Lung (tissue), 12 donors: ENCODE measurements around the gene PPP6R3. TPM values are rescaled to one million over a fixed set of nuclear protein-coding genes. Genes with fewer than 3 reads are reported as not detected.

Source experiments
- ATAC-seq: fragments of 200-7000 bp; cut with Tn5 transposase; one replicate; pipeline ENCODE4 v1.9.1; 2020; ENCODE audit warnings: moderate number of reproducible peaks; ENCODE audit not compliant: insufficient read depth, low FRiP score
- DNase-seq, 3 donors: peaks; one replicate each; pipeline ENCODE4 v3.0.0-alpha.2; 2013 to 2017
- H3K27ac ChIP-seq, 2 donors: one replicate each; pipeline ENCODE4 v1.5.1; 2013; ENCODE audit warnings: mild to moderate bottlenecking in 2 of 2, moderate library complexity in 2 of 2, control low read depth in 1 of 2, inconsistent platforms in 1 of 2, low read depth in 1 of 2, low read length in 1 of 2
- H3K27me3 ChIP-seq, 3 donors: one replicate each; pipeline ENCODE4 v1.5.1; 2013; ENCODE audit warnings: low read length in 2 of 3; ENCODE audit not compliant: control insufficient read depth in 3 of 3, insufficient read depth in 3 of 3
- H3K36me3 ChIP-seq, 4 donors: one replicate each; pipeline ENCODE4 v1.5.1; 2013; ENCODE audit warnings: low read length in 4 of 4, mild to moderate bottlenecking in 1 of 4, moderate library complexity in 1 of 4; ENCODE audit not compliant: control insufficient read depth in 4 of 4, insufficient read depth in 4 of 4
- H3K4me1 ChIP-seq, 5 donors: one replicate each; pipeline ENCODE4 v1.5.1; 2013; ENCODE audit warnings: low read length in 5 of 5, mild to moderate bottlenecking in 2 of 5, moderate library complexity in 1 of 5; ENCODE audit not compliant: control insufficient read depth in 5 of 5, insufficient read depth in 5 of 5
- H3K4me3 ChIP-seq: one replicate; pipeline ENCODE4 v1.5.1; 2013; ENCODE audit warnings: mild to moderate bottlenecking, control low read depth, moderate library complexity
- H3K9ac ChIP-seq, 2 donors: one replicate each; pipeline ENCODE4 v1.5.1; 2013; ENCODE audit warnings: low read length in 2 of 2, control low read depth in 1 of 2; ENCODE audit not compliant: insufficient read depth in 1 of 2
- H3K9me3 ChIP-seq, 4 donors: one replicate each; pipeline ENCODE4 v1.5.1; 2013; ENCODE audit warnings: low read length in 3 of 4, mild to moderate bottlenecking in 1 of 4, moderate library complexity in 1 of 4; ENCODE audit not compliant: control insufficient read depth in 4 of 4, insufficient read depth in 3 of 4
- CTCF ChIP-seq: IDR thresholded peaks from 2 replicates; pipeline ENCODE4 v1.5.1; 2012; ENCODE audit warnings: mild to moderate bottlenecking; ENCODE audit errors: control extremely low read depth, extremely low read depth
- WGBS, 2 donors: extraction: QIAGEN DNeasy Blood & Tissue Kit; methylation state at CpG; one replicate each; pipeline ENCODE4 v1.1.7; 2013; 5-methylcytosine and 5-hydroxymethylcytosine counted together
- polyA plus RNA-seq, 2 donors: library from polyadenylated mRNA; stranded (reverse); fragments of 200-250 nt; gene quantifications; one replicate each; pipeline ENCODE4 v1.2.1, GENCODE V29; 2013
- total RNA-seq, 2 donors: library from RNA; depleted of rRNA in 1 of 2; stranded (reverse); fragments of >200 nt in 1 of 2; gene quantifications; one replicate each; pipeline ENCODE4 v1.2.1, GENCODE V29; 2014 to 2021
- donor health status: control.
- donor health status: control.
- donor health status: Bipolar disorder and iron deficiency.
- donor health status: healthy.
- donor health status: DM: yes; HTN: yes; CAD: no.

PPP6R3 gene
- total and polyA plus RNA-seq, 4 donors, result 28.5 to 217 (median 60.7) TPM

GRCh38 chr11:68413591-68413999, 47.0 kb upstream of the PPP6R3 start:
- peak overlapping the region in 1 of 2 donors; percentile 76 for H3K27ac ChIP-seq
- WGBS, 2 donors, result 91 to 96% methylated on average over 27 of the region's 27 CpGs
- H3K4me1 ChIP-seq, result peaks cover 0 to 18% (median 0%) of the 10 kb centered on the region in 5 donors
- no peak for TF ChIP-seq CTCF
- no peak overlapping the region for H3K4me3 ChIP-seq
- H3K36me3 ChIP-seq, result peaks cover 13 to 53% (median 37%) of the 10 kb centered on the region in 4 donors
- no peak overlapping the region for H3K9ac ChIP-seq
- no peaks in the 10 kb centered on the region for H3K9me3 ChIP-seq
- ATAC-seq, result no peak
- no peak for DNase-seq
- no peaks in the 10 kb centered on the region for H3K27me3 ChIP-seq

GRCh38 chr11:68414496-68415221, 45.9 kb upstream of the PPP6R3 start:
- Histone ChIP-seq H3K4me3 (no peak overlapping the region), H3K27me3 (no peaks in the 10 kb centered on the region), H3K4me1 (peaks cover 0 to 18% (median 0%) of the 10 kb centered on the region in 5 donors), H3K9me3 (no peaks in the 10 kb centered on the region), H3K36me3 (peaks cover 13 to 55% (median 37%) of the 10 kb centered on the region in 4 donors), H3K27ac (peak overlapping the region in 1 of 2 donors; percentile 81), H3K9ac (no peak overlapping the region)
- ATAC-seq, result no peak
- peak in 2 of 3 donors; percentile 50 to 55 for DNase-seq
- 69 to 72% methylated on average over 19 of the region's 19 CpGs for WGBS, 2 donors
- TF ChIP-seq CTCF, result no peak

GRCh38 chr11:68416070-68416578, 44.4 kb upstream of the PPP6R3 start:
- 96% methylated on average over 22 of the region's 22 CpGs for WGBS, 2 donors
- H3K27ac ChIP-seq, result no peak overlapping the region
- peaks cover 0 to 18% (median 0%) of the 10 kb centered on the region in 5 donors for H3K4me1 ChIP-seq
- H3K27me3 ChIP-seq, result no peaks in the 10 kb centered on the region
- no peaks in the 10 kb centered on the region for H3K9me3 ChIP-seq
- no peak overlapping the region for H3K4me3 ChIP-seq
- no peak for ATAC-seq
- TF ChIP-seq CTCF, result no peak
- no peak for DNase-seq
- H3K36me3 ChIP-seq, result peaks cover 9 to 54% (median 33%) of the 10 kb centered on the region in 4 donors
- no peak overlapping the region for H3K9ac ChIP-seq
